HFFc6 (cell line): ENCODE data around the gene ZRANB1. TPM values are rescaled to one million over a fixed set of nuclear protein-coding genes. Genes with fewer than 3 reads are reported as not detected.

ENCODE experiments used
- DNase-seq: peaks from one replicate; pipeline ENCODE4 v3.0.0-alpha.2; 2018
- H3K27ac Mint-ChIP-seq: 2 replicates; pipeline ENCODE4 v1.8.0; 2020; ENCODE audit warnings: mild to moderate bottlenecking, mixed read lengths
- H3K27me3 Mint-ChIP-seq: 2 replicates; pipeline ENCODE4 v1.8.0; 2021; ENCODE audit warnings: mild to moderate bottlenecking, moderate library complexity, mixed read lengths; ENCODE audit not compliant: insufficient read depth
- H3K36me3 Mint-ChIP-seq: 2 replicates; pipeline ENCODE4 v1.8.0; 2021; ENCODE audit warnings: low read depth, mixed read lengths
- H3K4me1 Mint-ChIP-seq: 2 replicates; pipeline ENCODE4 v1.8.0; 2020; ENCODE audit warnings: low read depth, mixed read lengths
- H3K4me3 Mint-ChIP-seq: 2 replicates; pipeline ENCODE4 v1.8.0; 2020; ENCODE audit warnings: mild to moderate bottlenecking, moderate library complexity, mixed read lengths
- H3K9me3 Mint-ChIP-seq: 2 replicates; pipeline ENCODE4 v1.8.0; 2020; ENCODE audit warnings: mild to moderate bottlenecking, mixed read lengths
- total RNA-seq, 6 experiments: library from RNA; stranded (reverse); fragmentation: NEBNext Ultra II Directional; extraction: Animal tissue kit (Norgen Biotek cat#: 25700); gene quantifications; 2 replicates in 1 of 6; 3 replicates in 5 of 6; pipeline ENCODE4 v1.2.3, GENCODE V29; 2021
- TF ChIP-seq, protein P1 (sequence below): fragments of 200-600 bp; sonication (generic); IDR thresholded peaks from 2 replicates; pipeline ENCODE4 v1.5.0; 2021; ENCODE audit warnings: antibody characterized with exemption, mild to moderate bottlenecking

The ZRANB1 gene
- total RNA-seq, 6 experiments from 2014 or later, result 11.8 to 13.6 (median 12.6) TPM

- Mint-ChIP-seq H3K36me3 (peaks cover 13% of the 10 kb centered on the region; the same call in 1 of the 2 replicates), H3K9me3 (no peaks in the 10 kb centered on the region), H3K4me3 (no peak overlapping the region), H3K27ac (no peak overlapping the region; the same call in 1 of the 2 replicates), H3K27me3 (peaks cover 10% of the 10 kb centered on the region; the same call in 1 of the 2 replicates), H3K4me1 (peaks cover 45% of the 10 kb centered on the region)
- DNase-seq, result no peak
- TF ChIP-seq, protein P1, sequence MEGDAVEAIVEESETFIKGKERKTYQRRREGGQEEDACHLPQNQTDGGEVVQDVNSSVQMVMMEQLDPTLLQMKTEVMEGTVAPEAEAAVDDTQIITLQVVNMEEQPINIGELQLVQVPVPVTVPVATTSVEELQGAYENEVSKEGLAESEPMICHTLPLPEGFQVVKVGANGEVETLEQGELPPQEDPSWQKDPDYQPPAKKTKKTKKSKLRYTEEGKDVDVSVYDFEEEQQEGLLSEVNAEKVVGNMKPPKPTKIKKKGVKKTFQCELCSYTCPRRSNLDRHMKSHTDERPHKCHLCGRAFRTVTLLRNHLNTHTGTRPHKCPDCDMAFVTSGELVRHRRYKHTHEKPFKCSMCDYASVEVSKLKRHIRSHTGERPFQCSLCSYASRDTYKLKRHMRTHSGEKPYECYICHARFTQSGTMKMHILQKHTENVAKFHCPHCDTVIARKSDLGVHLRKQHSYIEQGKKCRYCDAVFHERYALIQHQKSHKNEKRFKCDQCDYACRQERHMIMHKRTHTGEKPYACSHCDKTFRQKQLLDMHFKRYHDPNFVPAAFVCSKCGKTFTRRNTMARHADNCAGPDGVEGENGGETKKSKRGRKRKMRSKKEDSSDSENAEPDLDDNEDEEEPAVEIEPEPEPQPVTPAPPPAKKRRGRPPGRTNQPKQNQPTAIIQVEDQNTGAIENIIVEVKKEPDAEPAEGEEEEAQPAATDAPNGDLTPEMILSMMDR, result no peak
Observed at GRCh38 chr10:125004571-125005311, 62.8 kb downstream of the ZRANB1 start.

GRCh38 chr10:125005312-125006187 is 63.6 kb downstream of the ZRANB1 start:
- no peak for DNase-seq
- H3K4me1 Mint-ChIP-seq, result peaks cover 40% of the 10 kb centered on the region
- H3K27me3 Mint-ChIP-seq, result peaks cover 7% of the 10 kb centered on the region; the same call in 1 of the 2 replicates
- H3K27ac Mint-ChIP-seq, result no peak overlapping the region
- H3K36me3 Mint-ChIP-seq, result peaks cover 11% of the 10 kb centered on the region; the same call in 1 of the 2 replicates
- TF ChIP-seq, protein P1, result no peak
- no peak overlapping the region for H3K4me3 Mint-ChIP-seq
- H3K9me3 Mint-ChIP-seq, result no peaks in the 10 kb centered on the region

- TF ChIP-seq, protein P1, result no peak
- Mint-ChIP-seq H3K4me1 (peaks cover 36% of the 10 kb centered on the region), H3K9me3 (no peaks in the 10 kb centered on the region), H3K27ac (peak overlapping the region; percentile 76), H3K36me3 (peaks cover 11% of the 10 kb centered on the region; the same call in 1 of the 2 replicates), H3K27me3 (peaks cover 1% of the 10 kb centered on the region; the same call in 1 of the 2 replicates), H3K4me3 (no peak overlapping the region)
- DNase-seq, result no peak
Observed at GRCh38 chr10:125006188-125006680, 64.3 kb downstream of the ZRANB1 start.

- Mint-ChIP-seq H3K9me3 (no peaks in the 10 kb centered on the region), H3K4me3 (0 out of 2 replicates have a peak overlapping the region, but pooled peaks have one; percentile 2), H3K27ac (peak overlapping the region; percentile 76), H3K27me3 (peaks cover 1% of the 10 kb centered on the region; the same call in 1 of the 2 replicates), H3K36me3 (peaks cover 11% of the 10 kb centered on the region; the same call in 1 of the 2 replicates), H3K4me1 (peaks cover 36% of the 10 kb centered on the region)
- DNase-seq, result peak; percentile 63
- TF ChIP-seq, protein P1, result no peak
Observed at GRCh38 chr10:125006921-125007426, 65.1 kb downstream of the ZRANB1 start.

- H3K27me3 Mint-ChIP-seq, result peaks cover 1% of the 10 kb centered on the region; the same call in 1 of the 2 replicates
- H3K4me3 Mint-ChIP-seq, result 0 out of 2 replicates have a peak overlapping the region, but pooled peaks have one; percentile 2
- peaks cover 11% of the 10 kb centered on the region; the same call in 1 of the 2 replicates for H3K36me3 Mint-ChIP-seq
- H3K9me3 Mint-ChIP-seq, result no peaks in the 10 kb centered on the region
- peaks cover 36% of the 10 kb centered on the region for H3K4me1 Mint-ChIP-seq
- DNase-seq, result no peak
- TF ChIP-seq, protein P1, result no peak
- peak overlapping the region; percentile 76 for H3K27ac Mint-ChIP-seq
Observed at GRCh38 chr10:125007436-125007835, 65.5 kb downstream of the ZRANB1 start.
